Keratinocyte (primary cell): ENCODE measurements around the gene NES.
A peak's percentile ranks its signal among the peaks of the same experiment; 100 is the strongest.

ENCODE experiments used
- EZH2 ChIP-seq: IDR thresholded peaks from one replicate; pipeline ENCODE4 v1.6.1; 2012; ENCODE audit warnings: inconsistent platforms, mild to moderate bottlenecking, low read length, moderate library complexity
- TF ChIP-seq, protein P1 (sequence below), 3 experiments: IDR thresholded peaks in 1 of 3; conservative IDR thresholded peaks in 1 of 3; optimal IDR thresholded peaks in 1 of 3; 2 replicates in 2 of 3; 3 replicates in 1 of 3; pipeline versions ENCODE3 to v1.5.1; 2011; ENCODE audit warnings: low read length in 3 of 3, mild to moderate bottlenecking in 3 of 3, moderate library complexity in 2 of 3, control low read depth in 1 of 3, inconsistent platforms in 1 of 3; ENCODE audit not compliant: insufficient read depth in 2 of 3; ENCODE audit errors: extremely low read depth in 1 of 3

DNA sequence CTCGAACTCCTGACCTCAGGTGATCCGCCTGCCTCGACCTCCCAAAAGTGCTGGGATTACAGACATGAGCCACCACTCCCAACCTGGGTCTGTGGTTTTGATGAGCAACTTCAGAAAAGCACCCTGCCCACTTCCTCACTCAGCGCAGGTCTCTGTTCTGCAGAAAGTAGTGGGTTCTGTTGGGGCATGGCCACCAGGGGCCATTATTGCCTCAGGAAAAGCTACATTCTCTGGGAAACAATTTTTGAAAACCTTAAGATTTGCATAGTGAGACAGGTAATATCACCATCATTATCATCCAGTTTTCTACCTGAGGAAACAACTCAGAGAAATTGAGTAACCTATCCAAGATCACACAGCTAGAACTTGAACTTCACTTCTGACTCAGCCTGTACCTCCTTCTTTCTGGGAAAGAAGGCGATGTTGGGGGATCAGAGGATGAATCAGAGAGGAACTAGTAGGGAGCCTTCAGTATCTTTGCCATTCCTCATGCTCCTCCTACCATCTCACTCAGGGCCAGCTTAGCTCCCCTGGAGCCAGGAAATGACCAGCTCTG is 7.1 kb upstream of the NES start:
- TF ChIP-seq, protein P1, sequence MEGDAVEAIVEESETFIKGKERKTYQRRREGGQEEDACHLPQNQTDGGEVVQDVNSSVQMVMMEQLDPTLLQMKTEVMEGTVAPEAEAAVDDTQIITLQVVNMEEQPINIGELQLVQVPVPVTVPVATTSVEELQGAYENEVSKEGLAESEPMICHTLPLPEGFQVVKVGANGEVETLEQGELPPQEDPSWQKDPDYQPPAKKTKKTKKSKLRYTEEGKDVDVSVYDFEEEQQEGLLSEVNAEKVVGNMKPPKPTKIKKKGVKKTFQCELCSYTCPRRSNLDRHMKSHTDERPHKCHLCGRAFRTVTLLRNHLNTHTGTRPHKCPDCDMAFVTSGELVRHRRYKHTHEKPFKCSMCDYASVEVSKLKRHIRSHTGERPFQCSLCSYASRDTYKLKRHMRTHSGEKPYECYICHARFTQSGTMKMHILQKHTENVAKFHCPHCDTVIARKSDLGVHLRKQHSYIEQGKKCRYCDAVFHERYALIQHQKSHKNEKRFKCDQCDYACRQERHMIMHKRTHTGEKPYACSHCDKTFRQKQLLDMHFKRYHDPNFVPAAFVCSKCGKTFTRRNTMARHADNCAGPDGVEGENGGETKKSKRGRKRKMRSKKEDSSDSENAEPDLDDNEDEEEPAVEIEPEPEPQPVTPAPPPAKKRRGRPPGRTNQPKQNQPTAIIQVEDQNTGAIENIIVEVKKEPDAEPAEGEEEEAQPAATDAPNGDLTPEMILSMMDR (optimal IDR thresholded peaks at IDR 0.05 in 1 of 3, IDR thresholded peaks at IDR 0.05 in 1 of 3, conservative IDR thresholded peaks at IDR 0.05 in 1 of 3; ENCODE audit: extremely low read depth in 1 of 3, insufficient read depth in 2 of 3, low read length in 3 of 3), result peak; percentile 10 to 48 (median 40)
- no peak for TF ChIP-seq EZH2
